Colonic mucosa (tissue), 4 donors: ENCODE results near the gene SUPT4H1. TPM values are rescaled to one million over a fixed set of nuclear protein-coding genes. Genes with fewer than 3 reads are reported as not detected.

ENCODE experiments used
- DNase-seq: peaks from one replicate; pipeline ENCODE4 v3.0.0-alpha.2; 2020
- H3K27ac ChIP-seq: fragments of 200-600 bp; one replicate; pipeline ENCODE4 v1.8.0; 2021
- H3K27me3 ChIP-seq: fragments of 200-600 bp; one replicate; pipeline ENCODE4 v1.8.0; 2021
- H3K36me3 ChIP-seq: fragments of 200-600 bp; one replicate; pipeline ENCODE4 v1.8.0; 2021
- H3K4me1 ChIP-seq: fragments of 200-600 bp; one replicate; pipeline ENCODE4 v1.8.0; 2021; ENCODE audit warnings: mild to moderate bottlenecking
- H3K4me3 ChIP-seq: fragments of 200-600 bp; one replicate; pipeline ENCODE4 v1.8.0; 2021
- H3K9ac ChIP-seq, 2 donors: one replicate each; pipeline ENCODE4 v1.7.0; 2013; ENCODE audit warnings: control low read depth in 2 of 2, low read depth in 2 of 2, low read length in 2 of 2
- H3K9me3 ChIP-seq: fragments of 200-600 bp; one replicate; pipeline ENCODE4 v1.8.0; 2021
- CTCF ChIP-seq: fragments of 200-600 bp; IDR thresholded peaks from one replicate; pipeline ENCODE4 v1.8.0; 2022; ENCODE audit warnings: antibody characterized with exemption, mild to moderate bottlenecking
- intact Hi-C: fragments of 100-400 bp; cut with DNase I; formaldehyde crosslinking; loops from one replicate; pipeline ENCODE4 v1.14.1; 2022
- total RNA-seq, 2 donors: library from RNA; stranded (reverse); fragmentation: NEBNext Ultra II Directional in 1 of 2; extraction: Animal tissue kit (Norgen Biotek cat#: 25700) in 1 of 2; gene quantifications; one replicate each; pipeline ENCODE4 v1.2.1, GENCODE V29; 2021
- donor health status: healthy.
- donor health status: DM: no; HTN: no; CAD: no.
- donor health status: DM: no; HTN: no; CAD: no.

Gene SUPT4H1
- total RNA-seq, 2 donors from 2014 or later = 68.7 to 75.3 TPM

- TF ChIP-seq CTCF = no peak
- H3K4me1 ChIP-seq = peaks cover 25% of the 10 kb centered on the region
Observed at GRCh38 chr17:58378733-58379510, 26.9 kb upstream of the SUPT4H1 start.

GRCh38 chr17:58377661-58378060, 25.7 kb upstream of the SUPT4H1 start:
- intact Hi-C loops = no loop called here
- no peak for TF ChIP-seq CTCF
- H3K4me3 ChIP-seq = no peak overlapping the region
- H3K9ac ChIP-seq = peak overlapping the region in 1 of 2 donors; percentile 48
- no peaks in the 10 kb centered on the region for H3K27me3 ChIP-seq
- peak; percentile 61 for DNase-seq
- no peaks in the 10 kb centered on the region for H3K36me3 ChIP-seq
- peaks cover 20% of the 10 kb centered on the region for H3K4me1 ChIP-seq
- H3K27ac ChIP-seq = peak overlapping the region; percentile 63
- no peaks in the 10 kb centered on the region for H3K9me3 ChIP-seq

More at GRCh38 chr17:58378733-58379510, 26.9 kb upstream of the SUPT4H1 start:
- H3K4me3 ChIP-seq = no peak overlapping the region
- no peaks in the 10 kb centered on the region for H3K27me3 ChIP-seq
- no peak for DNase-seq
- intact Hi-C loops = no loop called here
- no peaks in the 10 kb centered on the region for H3K36me3 ChIP-seq
- H3K27ac ChIP-seq = peak overlapping the region; percentile 63
- H3K9me3 ChIP-seq = no peaks in the 10 kb centered on the region
- peak overlapping the region in 1 of 2 donors; percentile 60 for H3K9ac ChIP-seq

GRCh38 chr17:58377093-58377601, 25.1 kb upstream of the SUPT4H1 start:
- H3K27me3 ChIP-seq = no peaks in the 10 kb centered on the region
- peak overlapping the region; percentile 68 for H3K27ac ChIP-seq
- H3K9ac ChIP-seq = peak overlapping the region in 1 of 2 donors; percentile 72
- H3K9me3 ChIP-seq = no peaks in the 10 kb centered on the region
- peaks cover 20% of the 10 kb centered on the region for H3K4me1 ChIP-seq
- TF ChIP-seq CTCF = no peak
- no peak overlapping the region for H3K4me3 ChIP-seq
- intact Hi-C loops = no loop called here
- peak; percentile 80 for DNase-seq
- H3K36me3 ChIP-seq = no peaks in the 10 kb centered on the region

- Histone ChIP-seq H3K9ac (peak overlapping the region in 1 of 2 donors; percentile 72), H3K27me3 (no peaks in the 10 kb centered on the region), H3K36me3 (no peaks in the 10 kb centered on the region), H3K9me3 (no peaks in the 10 kb centered on the region), H3K4me1 (peaks cover 20% of the 10 kb centered on the region), H3K4me3 (no peak overlapping the region), H3K27ac (peak overlapping the region; percentile 68)
- no peak for TF ChIP-seq CTCF
- peak; percentile 20 for DNase-seq
- intact Hi-C loops = no loop called here
Observed at GRCh38 chr17:58376472-58377000, 24.5 kb upstream of the SUPT4H1 start.

- Histone ChIP-seq H3K4me3 (no peak overlapping the region), H3K9me3 (no peaks in the 10 kb centered on the region), H3K9ac (peak overlapping the region in 1 of 2 donors; percentile 72), H3K27me3 (no peaks in the 10 kb centered on the region), H3K4me1 (peaks cover 20% of the 10 kb centered on the region), H3K36me3 (no peaks in the 10 kb centered on the region), H3K27ac (peak overlapping the region; percentile 68)
- intact Hi-C loops = no loop called here
- TF ChIP-seq CTCF = no peak
- DNase-seq = peak; percentile 52
Observed at GRCh38 chr17:58375811-58376210, 23.8 kb upstream of the SUPT4H1 start.
